H1 (cell line): ENCODE data around the gene SLC6A19.

Source experiments
- BACH1 ChIP-seq: IDR thresholded peaks from 2 replicates; pipeline ENCODE4 v1.6.1; 2012; ENCODE audit warnings: low read length, improper control_type of control experiment
- EZH2 ChIP-seq: fragments of 200-600 bp; sonication (generic); IDR thresholded peaks from 2 replicates; pipeline ENCODE4 v1.7.1; 2012; ENCODE audit warnings: low read depth, mild to moderate bottlenecking, moderate library complexity, low read length, inconsistent platforms; ENCODE audit not compliant: severe bottlenecking
- GTF2F1 ChIP-seq: IDR thresholded peaks from 2 replicates; pipeline ENCODE4 v1.6.1; 2012; ENCODE audit warnings: low read depth, low read length, improper control_type of control experiment, borderline replicate concordance
- SP1 ChIP-seq: IDR thresholded peaks from 2 replicates; pipeline ENCODE4 v1.6.1; 2011; ENCODE audit warnings: low read depth, low read length

GRCh38 chr5:1184163-1184470 is 17.3 kb upstream of the SLC6A19 start:
- TF ChIP-seq EZH2 = no peak
- TF ChIP-seq SP1 = no peak
- TF ChIP-seq GTF2F1 = no peak
- TF ChIP-seq BACH1 = no peak
